ENCODE results near the gene PFKFB3. TPM values are rescaled to one million over a fixed set of nuclear protein-coding genes. Genes with fewer than 3 reads are reported as not detected.

PFKFB3 gene
- total RNA-seq, 1 experiment from 2014 or later: 36.8 TPM

GRCh38 chr10:6185039-6185716 lies 17.6 kb upstream of the PFKFB3 start:
- Histone ChIP-seq H3K4me2 (ENCODE audit: insufficient read depth, insufficient read length, low read length) (no peak overlapping the region), H3K9ac (ENCODE audit: extremely low read depth, insufficient read length, low read length) (no peak overlapping the region), H2AK5ac (ENCODE audit: insufficient read length, low read length) (no peak overlapping the region), H3K18ac (ENCODE audit: insufficient read length, low read depth, low read length) (no peak overlapping the region), H3K23ac (ENCODE audit: insufficient read length, low read depth, low read length) (no peak overlapping the region), H4K8ac (replicated peaks; ENCODE audit: insufficient read length, low read depth, low read length) (no peak overlapping the region), H3K23me2 (ENCODE audit: insufficient read length, low read depth, low read length, poor library complexity, severe bottlenecking) (no peaks in the 10 kb centered on the region), H3K27me3 (ENCODE audit: insufficient read depth, low read length) (no peaks in the 10 kb centered on the region), H3K79me2 (ENCODE audit: insufficient read depth, low read length) (no peaks in the 10 kb centered on the region), H3K4ac (ENCODE audit: low read depth, low read length) (no peak overlapping the region), H3K27ac (ENCODE audit: insufficient read length, low read depth, low read length) (no peak overlapping the region), H2BK20ac (ENCODE audit: low read depth, low read length, poor library complexity, severe bottlenecking) (no peak overlapping the region), H3K56ac (ENCODE audit: insufficient read length, low read depth, low read length) (no peak overlapping the region), H3K4me1 (ENCODE audit: insufficient read depth, low read length) (no peaks in the 10 kb centered on the region), H4K91ac (ENCODE audit: insufficient read length, low read depth, low read length) (no peak overlapping the region), H4K20me1 (ENCODE audit: control insufficient read depth, insufficient read depth, insufficient read length) (no peaks in the 10 kb centered on the region), H3K14ac (ENCODE audit: insufficient read depth, low read length) (no peak overlapping the region), H3K9me3 (ENCODE audit: control insufficient read depth, low read depth, low read length) (no peaks in the 10 kb centered on the region), H2BK12ac (ENCODE audit: insufficient read length, low read depth, low read length) (no peak overlapping the region), H2AFZ (ENCODE audit: low read length) (no peak overlapping the region), H2BK120ac (ENCODE audit: low read depth, low read length, poor library complexity, severe bottlenecking) (no peak overlapping the region), H2BK5ac (ENCODE audit: insufficient read length, low read length) (no peak overlapping the region), H3K79me1 (ENCODE audit: insufficient read depth, low read depth, low read length, poor library complexity, severe bottlenecking) (no peaks in the 10 kb centered on the region), H3T11ph (ENCODE audit: low read length) (no peak overlapping the region), H2BK15ac (ENCODE audit: low read depth, low read length) (no peak overlapping the region), H4K5ac (ENCODE audit: insufficient read length, low read depth, low read length) (no peak overlapping the region)
- DNase-seq: no peak
- no peak for TF ChIP-seq CTCF (conservative IDR thresholded peaks at IDR 0.05)
- no CpG with 5 or more reads among the region's 18 CpGs for WGBS (ENCODE audit: extremely low coverage, insufficient read length, low lambda C conversion rate)
- Mint-ChIP-seq H3K4me3 (no peak overlapping the region), H3K9me3 (no peaks in the 10 kb centered on the region), H3K27me3 (ENCODE audit: low read depth) (no peaks in the 10 kb centered on the region), H3K27ac (peak overlapping the region in 2 of 3 experiments; percentile 39 to 67; a peak in 2 of 7 replicates), H3K4me1 (peaks cover 2 to 15% of the 10 kb centered on the region in 2 experiments; a peak in 3 of 4 replicates), H3K36me3 (ENCODE audit: insufficient read depth in 1 of 3, low read depth in 3 of 3) (no peaks in the 10 kb centered on the region)

Data from H9 (cell line).